ENCODE data around the gene USE1.

DNA sequence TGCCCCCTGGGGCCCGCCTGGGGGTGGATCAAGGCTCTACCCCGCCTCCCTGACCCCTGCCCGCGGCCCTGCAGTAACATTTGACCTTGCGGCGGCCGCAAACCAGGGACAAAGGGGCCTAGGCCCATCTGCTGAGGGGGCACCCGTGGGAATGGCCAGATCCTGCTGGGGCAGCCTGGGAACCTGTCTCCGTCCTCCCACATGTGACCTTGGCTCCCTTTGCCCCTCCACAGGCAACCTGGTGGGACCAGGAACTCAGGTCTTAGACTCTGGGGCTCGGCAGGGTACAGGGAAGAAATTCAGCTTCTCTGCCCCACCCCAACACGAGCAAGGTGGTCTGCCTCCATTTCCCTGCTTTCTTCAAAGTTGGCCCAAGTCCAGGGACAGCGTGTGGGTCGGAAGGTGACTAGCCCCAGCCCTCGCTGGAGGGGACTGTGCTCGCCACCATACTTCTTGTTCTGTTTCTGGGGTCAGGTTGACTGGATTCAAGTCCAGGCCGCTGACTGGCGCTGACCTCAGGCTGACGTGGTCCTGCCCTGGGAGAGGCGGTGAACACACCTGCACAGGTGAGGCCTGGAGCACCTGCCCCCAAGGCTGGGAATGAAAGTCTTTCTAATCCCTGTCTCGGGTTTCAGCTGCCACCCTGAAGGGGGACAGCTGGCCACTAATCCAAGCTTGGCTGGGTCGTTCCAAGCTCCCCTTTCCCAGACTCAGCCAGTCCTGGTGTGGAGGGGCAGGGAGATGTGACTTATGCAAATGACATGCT lies 33.0 kb downstream of the USE1 start:
- TF ChIP-seq, protein P1, sequence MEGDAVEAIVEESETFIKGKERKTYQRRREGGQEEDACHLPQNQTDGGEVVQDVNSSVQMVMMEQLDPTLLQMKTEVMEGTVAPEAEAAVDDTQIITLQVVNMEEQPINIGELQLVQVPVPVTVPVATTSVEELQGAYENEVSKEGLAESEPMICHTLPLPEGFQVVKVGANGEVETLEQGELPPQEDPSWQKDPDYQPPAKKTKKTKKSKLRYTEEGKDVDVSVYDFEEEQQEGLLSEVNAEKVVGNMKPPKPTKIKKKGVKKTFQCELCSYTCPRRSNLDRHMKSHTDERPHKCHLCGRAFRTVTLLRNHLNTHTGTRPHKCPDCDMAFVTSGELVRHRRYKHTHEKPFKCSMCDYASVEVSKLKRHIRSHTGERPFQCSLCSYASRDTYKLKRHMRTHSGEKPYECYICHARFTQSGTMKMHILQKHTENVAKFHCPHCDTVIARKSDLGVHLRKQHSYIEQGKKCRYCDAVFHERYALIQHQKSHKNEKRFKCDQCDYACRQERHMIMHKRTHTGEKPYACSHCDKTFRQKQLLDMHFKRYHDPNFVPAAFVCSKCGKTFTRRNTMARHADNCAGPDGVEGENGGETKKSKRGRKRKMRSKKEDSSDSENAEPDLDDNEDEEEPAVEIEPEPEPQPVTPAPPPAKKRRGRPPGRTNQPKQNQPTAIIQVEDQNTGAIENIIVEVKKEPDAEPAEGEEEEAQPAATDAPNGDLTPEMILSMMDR (IDR thresholded peaks at IDR 0.05): peak in 1 of 7 experiments; percentile 5
- TF ChIP-seq POLR2A (IDR thresholded peaks at IDR 0.05): peak; percentile 55 to 79 (median 70)

Data from body of pancreas (tissue), 4 donors.